Midbrain (tissue), 1 donor: ENCODE results near the gene PER3.

Source experiments
- DNase-seq: peaks from one replicate; lab custom pipeline; 2025; lab: John Stamatoyannopoulos, UW

PER3 gene

DNA sequence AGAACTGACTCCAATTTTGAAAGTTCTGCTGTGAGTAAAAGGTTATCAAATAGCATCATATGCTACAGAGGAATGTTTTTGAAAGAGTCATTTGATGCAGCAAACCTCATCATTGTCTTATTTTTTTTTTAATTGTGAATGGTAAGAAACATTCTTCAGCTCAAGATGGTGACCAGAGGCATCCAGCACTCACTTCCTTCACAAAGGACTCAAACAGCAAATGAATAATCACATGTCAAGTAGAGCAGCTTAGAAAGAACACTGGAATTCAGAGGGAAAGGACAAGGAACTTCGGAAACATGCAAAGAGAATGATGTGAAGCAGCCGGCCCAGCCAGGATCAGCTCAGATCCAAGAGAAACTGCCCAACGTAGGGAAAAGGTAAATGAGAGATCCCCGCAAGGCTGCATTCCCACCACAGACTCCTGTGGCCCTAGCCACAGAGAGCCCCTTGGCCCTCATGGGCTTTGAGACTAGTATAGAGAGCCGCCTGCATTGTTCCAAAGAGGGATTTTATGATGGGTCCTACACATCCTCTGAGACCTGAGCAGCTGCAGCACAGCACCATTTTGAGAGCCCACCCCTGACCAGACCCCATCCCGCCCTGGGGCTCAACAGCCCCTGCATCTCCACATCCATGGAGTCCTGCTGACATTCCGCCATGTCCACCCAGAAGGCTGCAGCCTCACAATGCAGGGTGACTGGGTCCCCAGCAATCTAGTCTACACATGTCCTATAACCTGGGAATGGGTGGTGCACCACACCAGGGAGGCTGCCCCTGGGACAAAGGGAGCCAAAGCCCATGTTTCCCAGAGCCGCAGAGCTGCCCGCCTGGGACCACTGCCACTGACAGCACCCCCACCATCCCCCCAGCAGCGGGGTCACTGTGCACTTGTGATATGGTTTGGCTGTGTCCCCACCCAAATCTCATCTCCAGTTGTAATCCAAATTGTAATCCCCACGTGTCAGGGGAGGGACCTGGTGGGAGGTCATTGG lies 90.0 kb downstream of the PER3 start:
- DNase-seq = no peak

DNA sequence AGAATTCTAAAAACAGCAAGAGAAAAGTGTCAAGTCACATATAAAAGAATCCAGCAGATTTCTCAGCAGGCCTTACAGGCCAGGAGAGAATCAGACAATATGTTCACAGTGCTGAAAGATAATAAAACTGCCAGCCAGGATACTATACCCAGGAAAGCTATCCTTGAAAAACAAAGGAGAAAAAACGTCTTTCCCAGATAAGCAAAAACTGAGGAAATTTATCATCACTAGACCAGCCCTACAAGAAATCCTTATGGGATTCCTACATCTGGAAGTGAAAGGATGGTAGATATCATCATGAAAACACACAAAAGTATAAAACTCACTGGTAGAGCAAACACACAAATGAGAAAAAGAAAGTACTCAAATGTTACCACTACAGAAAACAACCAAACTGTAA lies 93.9 kb downstream of the PER3 start:
- DNase-seq = no peak

GRCh38 chr1:7879228-7879627 lies 95.1 kb downstream of the PER3 start:
- DNase-seq = no peak

GRCh38 chr1:7884757-7885156 lies 100.7 kb downstream of the PER3 start:
- DNase-seq = no peak

DNA sequence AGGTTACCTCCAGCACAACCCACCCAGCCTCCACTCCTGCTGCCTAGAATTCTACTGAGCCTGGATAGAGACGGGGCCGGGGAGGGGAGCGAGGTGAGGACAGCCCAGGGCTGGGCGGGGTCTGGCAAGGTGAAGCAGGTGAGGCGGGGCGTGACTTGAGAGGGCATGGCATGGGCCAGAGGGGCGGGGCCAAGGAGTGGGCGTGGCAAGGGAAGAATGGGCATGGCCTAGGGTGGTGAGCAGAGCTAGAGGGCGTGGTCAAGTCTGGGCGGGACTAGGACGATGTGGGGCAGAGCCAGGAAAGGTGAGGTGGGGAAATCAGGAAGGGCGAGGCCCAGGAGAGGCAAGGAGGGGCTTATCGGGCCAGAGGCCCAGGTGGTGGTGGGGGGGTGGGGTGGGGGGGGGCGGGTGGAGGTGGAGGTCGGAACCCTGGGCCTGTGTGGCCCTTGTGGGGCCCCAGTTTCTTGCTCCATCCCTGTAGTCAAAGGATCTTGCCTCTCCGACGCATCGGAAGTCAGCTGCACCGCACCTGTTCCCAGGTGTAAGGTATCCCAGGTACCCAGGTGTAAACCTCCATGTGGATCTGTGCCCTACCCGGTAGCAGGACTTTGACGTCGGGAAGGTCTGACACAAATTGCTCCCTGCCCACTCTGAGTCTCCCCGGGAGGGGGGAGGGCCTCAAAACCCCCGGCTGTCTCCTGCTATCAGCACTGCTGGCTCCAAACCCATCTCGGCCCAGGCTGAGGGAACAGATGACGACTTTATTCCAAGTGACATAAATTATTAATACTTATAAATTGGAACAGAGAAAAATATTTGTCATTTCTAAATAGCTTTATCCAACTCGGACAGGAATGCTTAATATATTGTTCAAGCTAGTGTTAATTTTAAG lies 101.7 kb downstream of the PER3 start:
- no peak for DNase-seq

- DNase-seq = peak; percentile 4
Measured at GRCh38 chr1:7886405-7886745, 102.3 kb downstream of the PER3 start.

DNA sequence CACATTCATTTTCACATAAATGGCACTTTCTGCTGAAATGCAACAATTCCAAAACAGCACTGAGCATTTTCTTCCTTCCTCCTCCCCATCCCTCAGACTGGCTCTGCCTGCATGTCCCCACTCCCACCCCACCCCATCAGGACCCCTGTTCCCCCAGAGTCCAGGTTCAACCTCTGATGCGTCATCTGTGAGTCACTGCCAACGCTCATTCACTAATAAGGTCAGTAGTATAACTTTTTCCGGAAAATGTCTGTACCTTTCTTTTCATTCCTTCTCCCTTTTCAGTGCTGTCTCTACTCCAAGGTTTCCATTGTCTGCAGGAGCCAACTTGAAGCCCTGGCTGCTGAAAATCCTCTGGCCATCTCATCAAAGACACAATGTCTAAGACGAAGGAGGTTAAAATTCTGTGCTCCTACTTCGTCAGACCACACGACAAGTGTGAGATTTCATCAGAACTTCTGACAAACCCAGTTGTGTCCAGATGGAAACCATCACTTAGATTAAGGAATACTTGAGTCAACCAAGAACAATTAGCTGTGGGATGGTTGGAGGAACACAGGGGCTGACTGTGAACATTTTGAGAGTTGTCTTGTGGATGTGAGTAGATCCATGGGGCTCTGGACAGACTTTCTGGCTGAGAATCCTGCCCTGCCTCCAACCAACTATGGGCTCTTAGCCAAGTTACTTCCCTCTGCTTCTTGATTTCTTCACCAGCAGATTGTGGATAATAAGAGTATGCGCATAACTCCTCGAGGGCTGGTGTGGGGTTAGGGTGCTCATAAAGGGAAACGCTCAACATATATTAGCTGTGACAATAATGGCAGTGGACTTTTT lies 104.4 kb downstream of the PER3 start:
- no peak for DNase-seq

- DNase-seq = no peak
Measured at GRCh38 chr1:7890853-7891252, 106.8 kb downstream of the PER3 start.

DNA sequence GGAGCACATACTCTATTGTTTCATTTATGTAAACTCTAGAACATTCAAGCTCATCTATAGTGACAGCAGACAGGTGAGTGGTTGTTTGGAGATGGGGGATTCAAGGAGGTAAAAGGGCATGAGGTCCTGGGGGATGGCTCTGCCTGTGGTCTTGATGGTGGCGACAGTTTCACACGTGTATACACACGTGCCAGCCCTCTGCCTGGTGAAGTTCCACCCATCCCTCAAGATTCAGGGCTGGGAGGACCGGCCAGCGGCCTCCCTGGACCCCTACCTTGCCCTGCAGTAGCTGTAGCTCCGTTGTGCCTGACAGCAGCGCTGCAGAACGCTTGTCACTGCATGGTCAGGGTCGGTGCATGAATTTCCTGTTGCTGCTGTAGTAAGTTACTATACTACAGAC lies 107.7 kb downstream of the PER3 start:
- DNase-seq = no peak

- no peak for DNase-seq
Measured at GRCh38 chr1:7893529-7894180, 109.6 kb downstream of the PER3 start.
